Transverse colon (tissue), 4 donors: ENCODE measurements around the gene EEFSEC.

ENCODE experiments used
- EP300 ChIP-seq: sonication (generic); formaldehyde crosslinking; IDR thresholded peaks from one replicate; pipeline ENCODE4 v1.6.1; 2017; ENCODE audit warnings: antibody characterized with exemption, low read depth
- POLR2A ChIP-seq: fragments of 450-650 bp; IDR thresholded peaks from one replicate; pipeline ENCODE4 v1.6.1; 2016; ENCODE audit warnings: antibody characterized with exemption, mild to moderate bottlenecking, moderate library complexity
- POLR2AphosphoS5 ChIP-seq, 3 donors: sonication (generic); formaldehyde crosslinking; IDR thresholded peaks; one replicate each; pipeline ENCODE4 v1.6.1; 2016; ENCODE audit warnings: antibody characterized with exemption in 3 of 3
- TF ChIP-seq, protein P1 (sequence below), 5 experiments: fragments of 200-600 bp in 3 of 5; fragments of 450-650 bp in 2 of 5; sonication (generic) in 3 of 5; IDR thresholded peaks; 1 replicate in 2 of 5; 2 replicates in 3 of 5; pipeline ENCODE4 v1.5.1; 2016 to 2017; ENCODE audit warnings: antibody characterized with exemption in 5 of 5, inconsistent platforms in 3 of 5, mild to moderate bottlenecking in 2 of 5, moderate library complexity in 1 of 5

GRCh38 chr3:128180913-128181312, 27.6 kb downstream of the EEFSEC start:
- TF ChIP-seq, protein P1, sequence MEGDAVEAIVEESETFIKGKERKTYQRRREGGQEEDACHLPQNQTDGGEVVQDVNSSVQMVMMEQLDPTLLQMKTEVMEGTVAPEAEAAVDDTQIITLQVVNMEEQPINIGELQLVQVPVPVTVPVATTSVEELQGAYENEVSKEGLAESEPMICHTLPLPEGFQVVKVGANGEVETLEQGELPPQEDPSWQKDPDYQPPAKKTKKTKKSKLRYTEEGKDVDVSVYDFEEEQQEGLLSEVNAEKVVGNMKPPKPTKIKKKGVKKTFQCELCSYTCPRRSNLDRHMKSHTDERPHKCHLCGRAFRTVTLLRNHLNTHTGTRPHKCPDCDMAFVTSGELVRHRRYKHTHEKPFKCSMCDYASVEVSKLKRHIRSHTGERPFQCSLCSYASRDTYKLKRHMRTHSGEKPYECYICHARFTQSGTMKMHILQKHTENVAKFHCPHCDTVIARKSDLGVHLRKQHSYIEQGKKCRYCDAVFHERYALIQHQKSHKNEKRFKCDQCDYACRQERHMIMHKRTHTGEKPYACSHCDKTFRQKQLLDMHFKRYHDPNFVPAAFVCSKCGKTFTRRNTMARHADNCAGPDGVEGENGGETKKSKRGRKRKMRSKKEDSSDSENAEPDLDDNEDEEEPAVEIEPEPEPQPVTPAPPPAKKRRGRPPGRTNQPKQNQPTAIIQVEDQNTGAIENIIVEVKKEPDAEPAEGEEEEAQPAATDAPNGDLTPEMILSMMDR (IDR thresholded peaks at IDR 0.05) = no peak
- no peak for TF ChIP-seq POLR2A
- TF ChIP-seq EP300 = no peak
- TF ChIP-seq POLR2AphosphoS5 (IDR thresholded peaks at IDR 0.05) = no peak
